OCI-LY3 (cell line): ENCODE data around the gene AZU1.

Experiments used
- H2AFZ ChIP-seq: fragments of 200-600, 300-600 bp; shearing (Covaris generic); 2 replicates; pipeline ENCODE4 v1.6.0; 2014; ENCODE audit warnings: antibody characterized with exemption, low read depth, low read length
- H3K27ac ChIP-seq: fragments of 200-600, 300-600 bp; sonication (generic); 2 replicates; pipeline ENCODE4 v1.5.1; 2014; ENCODE audit warnings: mild to moderate bottlenecking, low read length, moderate library complexity, mixed read lengths
- H3K27me3 ChIP-seq: fragments of 200-600, 300-600 bp; sonication (generic); 2 replicates; pipeline ENCODE4 v1.6.1; 2014; ENCODE audit warnings: low read depth, low read length, mixed read lengths
- H3K36me3 ChIP-seq: fragments of 200-600, 300-600 bp; sonication (generic); replicated peaks from 2 replicates; pipeline ENCODE3; 2014; ENCODE audit warnings: low read depth, low read length, mixed read lengths
- H3K4me1 ChIP-seq: fragments of 300-600, 200-600 bp; sonication (generic); 2 replicates; pipeline ENCODE4 v1.6.1; 2014; ENCODE audit warnings: low read length, mixed read lengths
- H3K4me2 ChIP-seq: fragments of 200-600, 300-600 bp; sonication (generic); 2 replicates; pipeline ENCODE4 v1.6.1; 2014; ENCODE audit warnings: low read length, mixed read lengths
- H3K4me3 ChIP-seq: fragments of 300-600, 200-600 bp; sonication (generic); 2 replicates; pipeline ENCODE4 v1.5.1; 2014; ENCODE audit warnings: antibody characterized with exemption, mild to moderate bottlenecking, low read length, moderate library complexity
- H3K79me2 ChIP-seq: fragments of 300-600, 200-600 bp; shearing (Covaris generic); 2 replicates; pipeline ENCODE4 v1.6.1; 2014; ENCODE audit warnings: mild to moderate bottlenecking, low read length, mixed read lengths
- H3K9ac ChIP-seq: fragments of 300-600, 200-600 bp; shearing (Covaris generic); 2 replicates; pipeline ENCODE4 v1.6.0; 2014; ENCODE audit warnings: mild to moderate bottlenecking, low read length, moderate library complexity
- H3K9me3 ChIP-seq: fragments of 200-600, 300-600 bp; shearing (Covaris generic); 2 replicates; pipeline ENCODE4 v1.6.1; 2014; ENCODE audit warnings: low read length, mixed read lengths; ENCODE audit not compliant: insufficient read depth
- H4K20me1 ChIP-seq: fragments of 200-600, 300-600 bp; sonication (generic); 2 replicates; pipeline ENCODE4 v1.6.1; 2016; ENCODE audit warnings: low read length, mixed read lengths; ENCODE audit not compliant: insufficient read depth
- EZH2phosphoT487 ChIP-seq: fragments of 200-600 bp; shearing (Covaris generic); IDR thresholded peaks from 2 replicates; pipeline ENCODE4 v1.6.1; 2018; ENCODE audit warnings: antibody characterized with exemption, mixed run types, low read depth
- TF ChIP-seq, protein P1 (sequence below): fragments of 200-600, 300-600 bp; sonication (generic); IDR thresholded peaks from 2 replicates; pipeline ENCODE4 v1.5.1; 2014; ENCODE audit warnings: antibody characterized with exemption, low read length, low read depth

AZU1 gene

DNA sequence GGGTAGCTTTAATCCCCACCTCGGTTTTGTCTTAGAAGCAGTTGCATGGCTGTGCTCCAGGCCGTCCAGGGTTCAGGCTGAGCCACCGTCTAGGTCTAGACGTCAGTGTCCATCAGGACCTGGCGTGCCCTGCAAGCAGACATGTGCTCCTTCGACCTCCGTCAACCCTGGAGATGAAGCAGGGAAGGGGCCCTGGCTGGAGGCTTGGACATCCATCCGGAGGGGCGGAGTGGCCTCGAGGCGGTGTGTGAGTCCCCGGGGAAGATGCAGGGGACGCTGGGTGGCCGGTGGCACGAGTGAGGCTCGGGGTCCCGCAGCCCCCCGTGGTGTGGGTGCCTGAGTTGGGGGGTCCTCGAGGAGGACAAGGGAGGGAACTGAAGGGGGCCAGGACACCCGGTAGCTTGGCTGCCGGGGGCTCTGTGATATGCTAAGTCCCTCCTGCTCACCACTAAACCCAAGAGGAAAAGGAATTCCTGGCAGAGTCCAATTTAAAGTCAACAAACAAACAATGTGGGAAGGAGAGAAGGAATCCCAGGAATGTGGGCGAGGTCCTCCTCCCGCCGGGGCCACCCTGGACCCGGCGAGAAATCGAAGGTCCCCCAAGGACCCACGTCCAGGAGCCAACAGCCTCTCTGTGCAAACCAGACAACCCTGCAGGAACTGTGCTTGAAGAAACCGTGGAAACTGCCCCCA is 45.3 kb upstream of the AZU1 start:
- no peaks in the 10 kb centered on the region for H3K4me1 ChIP-seq
- H3K4me2 ChIP-seq = no peak overlapping the region
- no peak overlapping the region for H3K9ac ChIP-seq
- no peak overlapping the region for H2AFZ ChIP-seq
- H3K27ac ChIP-seq = no peak overlapping the region
- H4K20me1 ChIP-seq = no peaks in the 10 kb centered on the region
- H3K4me3 ChIP-seq = no peak overlapping the region
- TF ChIP-seq, protein P1, sequence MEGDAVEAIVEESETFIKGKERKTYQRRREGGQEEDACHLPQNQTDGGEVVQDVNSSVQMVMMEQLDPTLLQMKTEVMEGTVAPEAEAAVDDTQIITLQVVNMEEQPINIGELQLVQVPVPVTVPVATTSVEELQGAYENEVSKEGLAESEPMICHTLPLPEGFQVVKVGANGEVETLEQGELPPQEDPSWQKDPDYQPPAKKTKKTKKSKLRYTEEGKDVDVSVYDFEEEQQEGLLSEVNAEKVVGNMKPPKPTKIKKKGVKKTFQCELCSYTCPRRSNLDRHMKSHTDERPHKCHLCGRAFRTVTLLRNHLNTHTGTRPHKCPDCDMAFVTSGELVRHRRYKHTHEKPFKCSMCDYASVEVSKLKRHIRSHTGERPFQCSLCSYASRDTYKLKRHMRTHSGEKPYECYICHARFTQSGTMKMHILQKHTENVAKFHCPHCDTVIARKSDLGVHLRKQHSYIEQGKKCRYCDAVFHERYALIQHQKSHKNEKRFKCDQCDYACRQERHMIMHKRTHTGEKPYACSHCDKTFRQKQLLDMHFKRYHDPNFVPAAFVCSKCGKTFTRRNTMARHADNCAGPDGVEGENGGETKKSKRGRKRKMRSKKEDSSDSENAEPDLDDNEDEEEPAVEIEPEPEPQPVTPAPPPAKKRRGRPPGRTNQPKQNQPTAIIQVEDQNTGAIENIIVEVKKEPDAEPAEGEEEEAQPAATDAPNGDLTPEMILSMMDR = no peak
- no peak for TF ChIP-seq EZH2phosphoT487
- no peaks in the 10 kb centered on the region for H3K9me3 ChIP-seq
- no peaks in the 10 kb centered on the region for H3K36me3 ChIP-seq
- no peaks in the 10 kb centered on the region for H3K79me2 ChIP-seq
- H3K27me3 ChIP-seq = no peaks in the 10 kb centered on the region

DNA sequence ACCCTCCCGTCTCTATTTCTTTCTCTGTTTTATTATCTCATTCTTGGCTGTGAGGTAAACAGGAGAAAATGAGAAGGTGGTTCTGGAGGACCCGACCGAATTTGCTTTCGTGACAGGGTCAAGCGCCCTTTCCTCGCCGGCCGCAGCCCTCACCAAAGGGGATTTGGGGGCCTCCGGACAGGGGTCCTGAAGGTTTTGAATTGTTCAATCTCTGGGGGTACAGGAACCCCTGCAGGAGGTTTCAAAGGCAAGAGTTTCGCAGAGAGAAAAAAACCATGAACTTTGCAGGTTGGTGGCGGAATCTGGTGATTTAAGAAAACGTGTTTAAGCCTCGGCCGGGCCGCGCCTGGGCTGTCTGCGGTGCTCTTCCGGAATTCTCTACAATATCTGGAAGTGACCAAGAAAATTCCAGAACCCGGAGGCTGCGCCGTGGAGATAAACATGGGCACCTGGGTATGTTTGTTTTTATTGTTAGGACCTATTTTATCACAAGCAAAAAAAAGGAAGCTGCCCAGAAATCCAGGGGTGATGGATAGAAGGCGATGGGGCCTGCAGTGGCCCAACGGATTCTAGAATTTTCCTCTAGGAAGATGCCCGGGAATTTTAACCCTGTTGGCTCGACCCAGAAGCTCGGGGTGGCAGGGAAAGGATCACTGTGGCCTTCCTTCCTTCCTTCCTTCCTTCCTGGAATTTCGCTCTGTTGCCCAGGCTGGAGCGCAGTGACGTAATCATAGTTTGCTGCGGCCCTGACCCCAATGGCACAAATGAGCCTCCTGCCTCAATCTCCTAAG is 44.6 kb upstream of the AZU1 start:
- H3K4me2 ChIP-seq = no peak overlapping the region
- H3K9ac ChIP-seq = no peak overlapping the region
- no peaks in the 10 kb centered on the region for H3K27me3 ChIP-seq
- H2AFZ ChIP-seq = no peak overlapping the region
- no peak overlapping the region for H3K4me3 ChIP-seq
- TF ChIP-seq, protein P1 = no peak
- TF ChIP-seq EZH2phosphoT487 = no peak
- no peaks in the 10 kb centered on the region for H3K4me1 ChIP-seq
- no peaks in the 10 kb centered on the region for H3K9me3 ChIP-seq
- no peak overlapping the region for H3K27ac ChIP-seq
- no peaks in the 10 kb centered on the region for H3K79me2 ChIP-seq
- H3K36me3 ChIP-seq = no peaks in the 10 kb centered on the region
- H4K20me1 ChIP-seq = no peaks in the 10 kb centered on the region

DNA sequence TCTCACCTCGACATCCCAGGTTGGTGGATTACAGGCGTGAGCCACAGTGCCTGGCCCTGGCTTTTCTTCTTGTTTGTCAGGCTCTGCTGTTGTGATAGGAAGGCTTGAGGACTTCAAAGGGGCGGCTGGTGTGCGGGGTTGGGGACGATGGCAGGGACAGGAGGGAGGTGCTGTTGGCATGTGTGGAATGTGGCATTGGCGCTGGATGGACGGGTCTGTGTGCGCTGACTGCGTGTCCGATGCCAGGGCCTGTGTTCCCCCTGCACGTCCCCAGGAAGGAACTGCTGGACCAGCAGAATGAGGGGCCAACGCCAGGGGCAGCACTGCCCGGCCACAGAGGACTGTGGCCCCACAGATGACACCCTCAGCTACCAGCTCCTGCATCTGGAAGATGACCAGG is 43.1 kb upstream of the AZU1 start:
- H4K20me1 ChIP-seq = no peaks in the 10 kb centered on the region
- no peaks in the 10 kb centered on the region for H3K27me3 ChIP-seq
- no peak overlapping the region for H3K27ac ChIP-seq
- no peak overlapping the region for H2AFZ ChIP-seq
- H3K36me3 ChIP-seq = no peaks in the 10 kb centered on the region
- no peaks in the 10 kb centered on the region for H3K79me2 ChIP-seq
- no peak overlapping the region for H3K9ac ChIP-seq
- no peaks in the 10 kb centered on the region for H3K9me3 ChIP-seq
- no peak overlapping the region for H3K4me3 ChIP-seq
- H3K4me2 ChIP-seq = no peak overlapping the region
- TF ChIP-seq EZH2phosphoT487 = no peak
- TF ChIP-seq, protein P1 = no peak
- H3K4me1 ChIP-seq = no peaks in the 10 kb centered on the region

DNA sequence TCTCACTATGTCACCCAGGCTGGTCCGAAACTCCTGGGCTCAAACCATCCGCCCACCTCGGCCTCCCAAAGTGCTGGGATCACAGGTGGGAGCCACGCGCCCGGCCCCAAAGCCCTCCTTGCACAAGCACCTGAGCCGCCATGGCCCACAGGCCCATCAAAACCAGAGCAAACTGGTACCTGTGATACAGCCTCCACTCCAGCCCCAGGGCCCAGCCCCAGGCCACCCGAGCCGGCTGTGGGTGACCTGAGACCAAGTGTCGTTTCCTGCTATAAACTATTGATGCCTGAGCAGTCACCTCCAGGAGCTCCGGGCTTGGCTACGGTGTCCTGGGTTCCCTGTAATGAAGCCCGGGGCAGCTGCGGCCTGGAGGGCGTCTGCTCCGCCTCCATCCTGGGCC is 40.1 kb upstream of the AZU1 start:
- no peaks in the 10 kb centered on the region for H3K4me1 ChIP-seq
- no peak overlapping the region for H2AFZ ChIP-seq
- no peak overlapping the region for H3K9ac ChIP-seq
- H3K4me2 ChIP-seq = no peak overlapping the region
- H3K4me3 ChIP-seq = no peak overlapping the region
- H3K27ac ChIP-seq = no peak overlapping the region
- no peaks in the 10 kb centered on the region for H4K20me1 ChIP-seq
- TF ChIP-seq, protein P1 = no peak
- TF ChIP-seq EZH2phosphoT487 = no peak
- no peaks in the 10 kb centered on the region for H3K9me3 ChIP-seq
- no peaks in the 10 kb centered on the region for H3K36me3 ChIP-seq
- no peaks in the 10 kb centered on the region for H3K79me2 ChIP-seq
- no peaks in the 10 kb centered on the region for H3K27me3 ChIP-seq
